Glomerular visceral epithelial cell (primary cell): ENCODE data around the gene WDR90.

ENCODE experiments used
- DNase-seq: peaks from one replicate; pipeline ENCODE4 v3.0.0-alpha.2; 2016; ENCODE audit errors: extremely low spot score

Gene WDR90

DNA sequence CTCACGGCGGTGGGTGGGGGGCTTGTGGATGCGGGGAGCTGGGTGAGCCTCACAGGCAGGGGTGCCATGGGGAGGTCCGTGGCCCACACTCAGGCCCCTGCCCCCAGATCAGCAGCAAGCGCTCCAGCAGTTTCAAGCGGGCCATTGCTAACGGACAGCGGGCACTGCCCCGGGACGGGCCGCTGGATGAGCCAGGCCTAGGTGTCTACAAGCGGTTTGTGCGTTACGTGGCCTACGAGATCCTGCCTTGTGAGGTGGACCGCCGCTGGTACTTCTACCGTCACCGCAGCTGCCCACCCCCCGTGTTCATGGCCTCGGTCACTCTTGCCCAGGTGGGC, 27.4 kb downstream of the WDR90 start:
- DNase-seq = no peak

- no peak for DNase-seq
Measured at GRCh38 chr16:676913-677312, 27.7 kb downstream of the WDR90 start.

- DNase-seq = no peak
Measured at GRCh38 chr16:677316-678190, 28.4 kb downstream of the WDR90 start.

DNA sequence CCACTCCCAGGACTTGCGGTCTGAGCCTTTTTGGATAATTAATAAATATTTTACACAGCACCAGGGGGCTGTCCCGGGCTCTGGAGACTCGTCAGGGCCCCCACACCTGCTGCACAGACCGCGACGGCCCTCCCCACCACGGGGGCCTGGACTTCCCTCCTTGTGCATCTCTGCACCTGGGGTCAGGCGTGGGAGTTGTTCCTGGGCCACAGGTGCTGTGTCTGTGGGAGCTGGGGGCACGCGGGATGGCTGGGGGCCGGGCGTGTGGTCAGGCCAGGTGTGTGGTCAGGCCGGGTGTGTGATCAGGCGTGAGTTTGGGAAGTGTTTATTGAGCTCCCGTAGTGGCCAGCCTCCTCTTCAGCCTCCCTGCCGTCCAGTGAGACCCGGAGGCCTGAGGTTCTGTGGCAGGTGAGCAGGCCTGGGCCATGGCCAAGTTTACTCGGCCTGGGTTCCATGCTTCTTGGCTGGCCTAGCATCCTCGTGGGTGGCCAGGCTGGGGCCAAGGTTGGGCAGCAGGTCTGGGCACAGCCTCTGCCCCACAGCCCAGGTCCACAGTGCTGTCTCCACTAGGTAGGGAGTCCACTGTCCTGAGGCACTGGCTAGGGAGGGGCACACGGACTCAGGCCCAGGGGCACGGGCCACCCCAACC, 29.2 kb downstream of the WDR90 start:
- no peak for DNase-seq

DNA sequence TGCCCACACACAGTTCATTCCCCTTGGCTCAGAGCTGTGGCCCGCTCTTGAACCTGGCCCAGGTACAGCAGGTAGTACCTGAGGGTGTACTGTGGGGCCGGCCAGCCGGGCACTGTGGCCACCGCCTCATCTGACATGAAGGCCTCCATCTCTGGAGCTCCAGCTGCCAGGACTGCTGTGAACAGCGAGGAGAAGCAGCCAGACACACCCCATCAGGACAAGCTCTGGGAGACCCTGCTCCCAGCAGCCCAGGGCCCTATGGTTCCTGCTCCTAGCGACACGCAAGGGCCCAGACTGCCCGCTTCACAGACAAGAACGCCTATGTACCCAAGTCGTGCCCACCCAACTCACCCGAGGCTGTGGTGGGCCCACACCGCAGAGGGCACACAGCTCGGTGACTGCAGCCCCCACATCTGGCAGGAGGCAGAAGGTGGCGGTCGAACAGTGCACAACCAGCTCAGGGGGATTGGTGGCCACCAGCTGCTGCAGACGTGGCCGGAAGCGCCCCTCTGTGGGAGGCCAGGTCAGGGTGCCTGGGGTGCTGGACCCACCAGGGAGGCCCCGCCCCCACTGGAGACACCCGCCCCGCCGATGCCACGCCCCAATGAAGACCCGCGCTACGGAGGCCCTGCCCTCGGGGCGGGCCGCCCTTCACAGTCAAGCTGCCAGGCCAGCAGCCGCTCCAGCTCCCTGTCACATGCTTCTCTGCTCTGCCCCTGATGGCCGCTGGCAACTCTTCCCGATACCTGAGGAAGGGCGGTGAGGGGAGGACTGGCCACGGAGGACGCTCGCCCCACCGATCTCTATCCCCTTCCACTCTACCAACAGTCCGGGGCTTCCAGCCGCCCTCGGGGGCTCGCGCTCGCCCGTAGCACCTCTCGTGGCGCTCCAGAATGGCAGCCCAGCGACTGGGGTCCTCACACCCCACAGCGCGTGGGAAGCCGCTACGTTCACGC, 30.0 kb downstream of the WDR90 start:
- DNase-seq = peak; percentile 67

DNA sequence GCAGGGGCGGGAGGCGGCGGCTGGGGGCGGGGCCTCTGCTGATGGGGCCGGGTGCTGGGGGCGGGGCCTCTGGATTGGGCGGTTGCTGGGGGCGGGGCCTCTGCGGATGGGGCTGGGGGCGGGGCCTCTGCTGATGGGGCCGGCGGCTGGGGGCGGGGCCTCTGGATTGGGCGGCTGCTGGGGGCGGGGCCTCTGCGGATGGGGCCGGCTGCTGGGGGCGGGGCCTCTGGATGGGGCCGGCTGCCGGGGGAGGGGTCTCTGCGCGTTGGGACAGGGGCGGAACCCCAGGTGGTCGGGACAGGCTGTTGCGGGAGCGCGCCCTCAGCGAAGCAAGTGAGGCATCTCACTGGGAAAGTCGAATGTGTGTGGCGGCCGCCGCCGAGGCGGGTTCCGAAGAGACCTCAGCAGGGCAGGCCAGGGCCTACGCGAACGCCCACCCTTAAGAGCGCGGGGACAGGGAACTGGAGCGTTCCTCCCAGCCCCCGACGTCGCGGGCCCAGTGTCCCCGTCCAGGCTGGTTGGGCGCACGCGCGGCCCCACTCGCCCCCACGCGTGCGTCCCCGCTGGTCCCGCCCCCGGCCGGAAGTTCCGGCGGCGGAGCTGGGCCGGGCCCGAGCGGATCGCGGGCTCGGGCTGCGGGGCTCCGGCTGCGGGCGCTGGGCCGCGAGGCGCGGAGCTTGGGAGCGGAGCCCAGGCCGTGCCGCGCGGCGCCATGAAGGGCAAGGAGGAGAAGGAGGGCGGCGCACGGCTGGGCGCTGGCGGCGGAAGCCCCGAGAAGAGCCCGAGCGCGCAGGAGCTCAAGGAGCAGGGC, 30.9 kb downstream of the WDR90 start, which contains the start of gene STUB1:
TSS of gene STUB1 (plus strand) at position 597 of the 811 bp plus-strand sequence. CDS start at position 713, 116 bp downstream.
- peak; percentile 87 for DNase-seq

DNA sequence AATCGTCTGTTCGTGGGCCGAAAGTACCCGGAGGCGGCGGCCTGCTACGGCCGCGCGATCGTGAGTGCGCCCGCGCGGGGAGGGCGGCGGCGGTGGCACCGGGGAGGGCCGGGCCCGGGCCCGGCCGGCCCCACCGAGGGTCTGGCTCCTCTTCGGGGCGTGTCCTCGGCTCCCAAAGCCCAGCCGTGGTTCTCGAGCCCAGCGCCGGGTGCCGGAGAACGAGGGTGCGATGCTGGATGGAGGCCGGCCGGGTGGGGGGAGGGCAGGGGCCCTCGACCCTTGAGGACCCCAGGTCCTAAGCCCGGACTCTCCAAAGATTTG, 31.4 kb downstream of the WDR90 start:
- DNase-seq = no peak

DNA sequence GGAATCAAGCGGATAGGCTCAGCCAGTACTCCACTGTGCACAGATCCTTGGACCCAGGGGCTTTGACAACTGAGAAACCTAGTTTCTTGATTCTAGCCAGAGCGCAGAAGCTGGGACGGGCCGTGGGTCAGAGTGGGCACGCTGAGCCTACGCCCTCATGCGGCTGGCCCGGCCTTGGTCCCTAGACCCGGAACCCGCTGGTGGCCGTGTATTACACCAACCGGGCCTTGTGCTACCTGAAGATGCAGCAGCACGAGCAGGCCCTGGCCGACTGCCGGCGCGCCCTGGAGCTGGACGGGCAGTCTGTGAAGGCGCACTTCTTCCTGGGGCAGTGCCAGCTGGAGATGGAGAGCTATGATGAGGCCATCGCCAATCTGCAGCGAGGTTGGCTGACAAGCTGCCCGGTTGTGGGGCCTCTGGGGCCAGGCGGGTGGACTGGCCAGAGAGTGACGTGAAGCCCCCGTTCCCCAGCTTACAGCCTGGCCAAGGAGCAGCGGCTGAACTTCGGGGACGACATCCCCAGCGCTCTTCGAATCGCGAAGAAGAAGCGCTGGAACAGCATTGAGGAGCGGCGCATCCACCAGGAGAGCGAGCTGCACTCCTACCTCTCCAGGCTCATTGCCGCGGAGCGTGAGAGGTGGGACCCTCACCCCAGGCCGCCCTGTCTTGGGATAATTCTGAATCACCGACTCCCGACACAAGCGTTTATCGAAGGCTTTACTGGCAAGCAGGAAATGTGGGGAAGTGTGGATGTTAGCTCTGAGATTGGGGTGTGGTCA, 32.0 kb downstream of the WDR90 start:
- no peak for DNase-seq

DNA sequence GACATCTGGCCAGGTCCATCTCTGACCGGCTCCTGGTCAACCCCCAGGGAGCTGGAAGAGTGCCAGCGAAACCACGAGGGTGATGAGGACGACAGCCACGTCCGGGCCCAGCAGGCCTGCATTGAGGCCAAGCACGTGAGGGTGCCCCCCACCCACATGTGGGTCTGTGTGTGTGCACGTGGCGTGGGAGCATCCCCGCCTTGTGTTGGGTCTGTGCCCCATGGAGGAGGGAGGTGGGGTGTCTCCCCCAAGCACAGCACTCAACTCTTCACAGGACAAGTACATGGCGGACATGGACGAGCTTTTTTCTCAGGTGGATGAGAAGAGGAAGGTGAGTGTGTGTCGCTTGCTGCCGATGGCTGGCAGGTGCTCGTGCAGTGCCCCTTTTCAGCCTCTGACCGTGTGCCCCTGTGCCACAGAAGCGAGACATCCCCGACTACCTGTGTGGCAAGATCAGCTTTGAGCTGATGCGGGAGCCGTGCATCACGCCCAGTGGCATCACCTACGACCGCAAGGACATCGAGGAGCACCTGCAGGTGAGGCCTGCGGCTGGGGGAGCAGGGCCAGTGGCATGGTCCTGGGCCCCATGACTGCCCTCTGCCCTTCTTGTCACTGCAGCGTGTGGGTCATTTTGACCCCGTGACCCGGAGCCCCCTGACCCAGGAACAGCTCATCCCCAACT, 32.7 kb downstream of the WDR90 start:
- DNase-seq = peak; percentile 66

GRCh38 chr16:682493-683395, 33.6 kb downstream of the WDR90 start:
- DNase-seq = no peak

DNA sequence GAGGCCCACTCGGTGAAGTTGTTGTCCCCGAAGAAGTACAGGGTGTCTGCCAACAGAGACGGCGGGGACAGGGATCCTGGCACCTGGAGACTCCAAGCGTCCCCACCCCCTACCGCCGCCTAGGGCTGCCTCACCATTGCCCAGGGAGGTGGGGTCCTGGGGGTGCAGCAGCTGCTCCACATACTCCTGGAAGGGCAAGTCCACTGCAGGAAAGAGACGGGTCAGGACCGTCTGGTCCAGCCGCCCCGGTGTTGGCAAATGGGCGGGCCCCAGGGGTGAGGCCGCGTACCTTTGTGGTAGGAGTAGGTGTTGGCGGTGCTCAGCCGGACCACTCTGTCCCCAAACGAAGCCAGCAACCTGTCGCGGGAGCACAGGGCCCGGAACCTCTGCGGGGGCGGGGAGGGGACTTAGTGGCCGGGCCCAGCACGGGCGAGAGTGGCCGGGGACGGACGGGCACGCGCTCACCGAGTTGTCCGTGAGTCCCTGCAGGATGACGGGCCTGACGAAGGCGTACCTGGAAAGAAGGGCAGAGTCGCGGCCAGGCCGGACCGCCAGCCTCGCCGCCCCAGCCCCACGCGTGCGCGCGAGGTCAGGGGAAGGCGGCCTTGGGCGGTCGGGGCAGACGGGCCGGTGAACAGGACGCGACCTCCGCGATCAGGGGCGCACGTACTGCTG, 34.4 kb downstream of the WDR90 start:
- no peak for DNase-seq

GRCh38 chr16:684071-684794, 35.1 kb downstream of the WDR90 start, which contains the start of gene JMJD8:
JMJD8 (minus strand) TSS chr16:684334; CDS start chr16:684319, 15 bp downstream.
- peak; percentile 93 for DNase-seq

DNA sequence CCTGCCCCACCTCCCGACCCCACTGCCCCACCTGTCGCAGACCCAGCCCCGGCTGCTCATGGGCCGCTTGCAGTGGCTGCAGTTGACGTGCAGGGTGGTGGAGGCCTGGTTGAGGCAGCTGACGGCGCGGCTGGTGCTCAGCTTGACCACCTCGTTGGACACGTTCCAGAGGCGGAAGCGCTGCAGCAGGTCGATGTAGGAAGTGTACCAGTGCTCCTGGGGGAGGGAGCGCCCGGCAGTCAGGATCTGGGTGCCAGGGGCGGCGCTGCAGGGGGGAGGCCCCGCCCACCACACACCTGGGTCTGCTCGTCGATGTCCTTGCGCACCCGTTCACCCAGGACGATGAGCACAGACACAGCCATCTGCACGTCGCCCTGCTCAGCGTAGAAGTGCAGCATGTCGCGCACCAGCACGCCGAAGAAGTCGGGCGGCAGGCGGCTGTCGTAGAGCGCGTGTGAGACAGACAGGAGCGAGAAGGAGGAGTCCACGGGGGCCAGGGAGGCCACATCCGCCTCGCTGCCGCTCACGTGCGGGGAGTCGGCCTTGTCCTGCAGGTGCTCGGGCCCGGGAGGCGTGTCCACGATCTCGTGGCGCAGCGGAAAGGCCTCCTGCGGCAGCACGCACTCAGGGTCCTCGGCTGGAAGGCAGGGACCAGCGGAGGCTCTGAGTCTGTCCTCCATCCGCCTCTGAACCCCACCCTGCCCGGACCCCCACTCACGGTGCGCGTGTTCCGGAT, 36.0 kb downstream of the WDR90 start:
- DNase-seq = no peak

GRCh38 chr16:685967-686366, 36.8 kb downstream of the WDR90 start:
- DNase-seq = peak; percentile 42

DNA sequence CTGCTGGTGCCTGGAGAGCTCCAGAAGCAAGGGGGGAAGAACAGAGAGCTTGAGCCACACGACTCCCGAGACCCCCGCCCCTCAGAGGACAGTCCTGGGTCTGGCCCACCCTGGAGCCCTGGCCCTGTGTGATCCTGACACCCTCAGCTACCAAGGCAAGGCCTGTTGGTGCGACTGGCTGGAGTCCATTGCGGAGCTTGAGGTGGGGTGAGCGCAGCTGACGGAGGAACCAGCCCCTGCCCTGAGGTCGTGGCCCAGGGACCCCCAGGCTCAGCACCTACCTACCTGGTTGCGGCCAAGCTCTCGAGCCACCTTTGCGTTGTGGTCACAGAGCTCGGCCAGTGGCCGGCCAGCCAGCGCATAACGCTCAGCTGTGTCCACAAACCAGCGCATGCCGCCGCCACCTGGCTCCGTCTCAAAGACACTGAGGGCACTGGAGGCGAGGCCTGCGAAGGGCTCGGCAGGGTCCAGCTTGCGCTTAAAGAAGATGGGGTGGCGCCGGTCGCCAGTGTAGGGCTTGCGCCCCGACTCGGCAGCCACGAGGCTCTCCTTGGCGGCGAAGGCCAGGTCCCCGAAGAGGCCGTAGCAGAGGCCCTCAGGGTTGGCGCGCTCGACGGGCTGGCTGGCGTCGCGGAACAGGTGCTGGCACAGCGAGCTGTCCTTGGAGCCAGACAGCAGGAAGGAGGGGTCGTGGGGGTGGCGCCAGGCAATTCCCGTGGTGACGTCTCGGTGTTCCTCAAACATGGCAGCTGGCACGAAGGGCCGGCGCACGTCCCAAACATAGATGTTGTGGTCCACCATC, 37.5 kb downstream of the WDR90 start:
- no peak for DNase-seq

DNA sequence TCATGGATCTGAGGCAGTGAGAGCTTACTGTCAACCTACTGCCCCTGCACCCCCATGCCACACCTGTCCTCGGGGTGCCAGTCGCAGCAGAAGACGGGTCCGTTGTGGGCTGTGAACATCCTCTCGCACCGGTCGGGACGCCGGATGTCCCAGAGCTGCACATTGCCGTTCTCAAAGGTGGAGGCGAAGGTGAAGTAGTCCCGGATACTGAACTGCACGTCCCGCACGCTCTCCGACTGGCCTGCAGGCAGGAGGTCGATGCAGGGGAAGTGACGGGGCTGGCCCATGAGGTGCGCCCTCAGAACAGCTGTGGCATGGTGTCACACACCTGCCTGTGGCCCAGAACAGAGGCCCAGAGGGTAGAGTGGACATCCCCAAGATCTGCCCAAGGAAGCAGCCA, 38.3 kb downstream of the WDR90 start:
- DNase-seq = no peak
